Astrocyte (in vitro differentiated cells and primary cell): Measurements from ENCODE around the gene CCDC178.

Experiments used
- CTCF ChIP-seq: IDR thresholded peaks from 2 replicates; pipeline ENCODE4 v1.5.1; 2011; ENCODE audit warnings: low read depth, mild to moderate bottlenecking, inconsistent platforms, low read length, moderate library complexity; ENCODE audit not compliant: insufficient read depth
- EZH2 ChIP-seq: IDR thresholded peaks from 2 replicates; pipeline ENCODE4 v1.6.1; 2012; ENCODE audit warnings: mild to moderate bottlenecking, low read length, inconsistent platforms; ENCODE audit not compliant: insufficient read depth

GRCh38 chr18:33195795-33196194 is 244.7 kb downstream of the CCDC178 start:
- TF ChIP-seq CTCF = no peak
- TF ChIP-seq EZH2 = no peak
